BE2C (cell line): ENCODE data around the gene CNPY1.

ENCODE experiments used
- DNase-seq: peaks from one replicate; pipeline ENCODE4 v3.0.0-alpha.2; 2020
- H3K27me3 ChIP-seq: fragments of 250-450 bp; sonication (Bioruptor Pico); 2 replicates; pipeline ENCODE4 v1.5.1; 2020; ENCODE audit warnings: mild to moderate bottlenecking
- H3K36me3 ChIP-seq: fragments of 250-450 bp; sonication (Bioruptor Pico); 2 replicates; pipeline ENCODE4 v1.5.1; 2020; ENCODE audit warnings: mild to moderate bottlenecking
- H3K4me1 ChIP-seq: fragments of 250-450 bp; sonication (Bioruptor Pico); 2 replicates; pipeline ENCODE4 v1.5.1; 2020
- H3K4me3 ChIP-seq: 2 replicates; pipeline ENCODE4 v1.5.1; 2011; ENCODE audit warnings: low read depth, low read length
- H3K9me3 ChIP-seq: fragments of 250-450 bp; sonication (Bioruptor Pico); 2 replicates; pipeline ENCODE4 v1.5.1; 2020
- CTCF ChIP-seq: IDR thresholded peaks from 2 replicates; pipeline ENCODE4 v1.5.1; 2012; ENCODE audit warnings: mild to moderate bottlenecking, low read depth, low read length

CNPY1 gene

GRCh38 chr7:155533120-155533826 lies 13.1 kb downstream of the CNPY1 start:
- Histone ChIP-seq H3K27me3 (peaks cover 83% of the 10 kb centered on the region), H3K36me3 (no peaks in the 10 kb centered on the region), H3K9me3 (no peaks in the 10 kb centered on the region), H3K4me1 (no peaks in the 10 kb centered on the region), H3K4me3 (peak overlapping the region; percentile 21)
- TF ChIP-seq CTCF = no peak
- no peak for DNase-seq

- H3K4me1 ChIP-seq = no peaks in the 10 kb centered on the region
- no peak for DNase-seq
- peak overlapping the region; percentile 21 for H3K4me3 ChIP-seq
- no peaks in the 10 kb centered on the region for H3K36me3 ChIP-seq
- H3K9me3 ChIP-seq = no peaks in the 10 kb centered on the region
- peaks cover 82% of the 10 kb centered on the region for H3K27me3 ChIP-seq
- no peak for TF ChIP-seq CTCF
These were observed 13.6 kb downstream of the CNPY1 start for GRCh38 chr7:155532792-155533119.

GRCh38 chr7:155531681-155532080 lies 14.7 kb downstream of the CNPY1 start:
- Histone ChIP-seq H3K9me3 (no peaks in the 10 kb centered on the region), H3K4me3 (no peak overlapping the region), H3K27me3 (peaks cover 85% of the 10 kb centered on the region), H3K36me3 (no peaks in the 10 kb centered on the region), H3K4me1 (no peaks in the 10 kb centered on the region)
- no peak for TF ChIP-seq CTCF
- no peak for DNase-seq

- H3K27me3 ChIP-seq = peaks cover 85% of the 10 kb centered on the region
- no peaks in the 10 kb centered on the region for H3K9me3 ChIP-seq
- no peak for DNase-seq
- no peak for TF ChIP-seq CTCF
- no peaks in the 10 kb centered on the region for H3K4me1 ChIP-seq
- H3K4me3 ChIP-seq = no peak overlapping the region
- no peaks in the 10 kb centered on the region for H3K36me3 ChIP-seq
These were observed 15.8 kb downstream of the CNPY1 start for GRCh38 chr7:155530601-155531000.

GRCh38 chr7:155529845-155530244 lies 16.5 kb downstream of the CNPY1 start:
- Histone ChIP-seq H3K27me3 (peaks cover 85% of the 10 kb centered on the region), H3K36me3 (no peaks in the 10 kb centered on the region), H3K4me1 (no peaks in the 10 kb centered on the region), H3K4me3 (no peak overlapping the region), H3K9me3 (no peaks in the 10 kb centered on the region)
- TF ChIP-seq CTCF = no peak
- no peak for DNase-seq

GRCh38 chr7:155529346-155529745 lies 17.0 kb downstream of the CNPY1 start:
- Histone ChIP-seq H3K36me3 (no peaks in the 10 kb centered on the region), H3K4me3 (no peak overlapping the region), H3K9me3 (no peaks in the 10 kb centered on the region), H3K27me3 (peaks cover 83% of the 10 kb centered on the region), H3K4me1 (no peaks in the 10 kb centered on the region)
- no peak for TF ChIP-seq CTCF
- DNase-seq = no peak
